Tibial nerve (tissue), 3 donors: ENCODE results near the gene PLEKHG4B.

Experiments used
- POLR2A ChIP-seq, 2 donors: fragments of 450-650 bp; IDR thresholded peaks; one replicate each; pipeline ENCODE4 v1.6.1; 2017; ENCODE audit warnings: antibody characterized with exemption in 2 of 2, mild to moderate bottlenecking in 2 of 2, moderate library complexity in 2 of 2
- TF ChIP-seq, protein P1 (sequence below), 5 experiments: fragments of 200-600 bp in 3 of 5; fragments of 450-650 bp in 2 of 5; sonication (generic) in 3 of 5; IDR thresholded peaks; one replicate each; pipeline ENCODE4 v1.5.1; 2016 to 2019; ENCODE audit warnings: antibody characterized with exemption in 5 of 5, mild to moderate bottlenecking in 3 of 5, moderate library complexity in 2 of 5

GRCh38 chr5:129820-130219, 37.9 kb downstream of the PLEKHG4B start:
- no peak for TF ChIP-seq POLR2A (IDR thresholded peaks at IDR 0.05)
- TF ChIP-seq, protein P1, sequence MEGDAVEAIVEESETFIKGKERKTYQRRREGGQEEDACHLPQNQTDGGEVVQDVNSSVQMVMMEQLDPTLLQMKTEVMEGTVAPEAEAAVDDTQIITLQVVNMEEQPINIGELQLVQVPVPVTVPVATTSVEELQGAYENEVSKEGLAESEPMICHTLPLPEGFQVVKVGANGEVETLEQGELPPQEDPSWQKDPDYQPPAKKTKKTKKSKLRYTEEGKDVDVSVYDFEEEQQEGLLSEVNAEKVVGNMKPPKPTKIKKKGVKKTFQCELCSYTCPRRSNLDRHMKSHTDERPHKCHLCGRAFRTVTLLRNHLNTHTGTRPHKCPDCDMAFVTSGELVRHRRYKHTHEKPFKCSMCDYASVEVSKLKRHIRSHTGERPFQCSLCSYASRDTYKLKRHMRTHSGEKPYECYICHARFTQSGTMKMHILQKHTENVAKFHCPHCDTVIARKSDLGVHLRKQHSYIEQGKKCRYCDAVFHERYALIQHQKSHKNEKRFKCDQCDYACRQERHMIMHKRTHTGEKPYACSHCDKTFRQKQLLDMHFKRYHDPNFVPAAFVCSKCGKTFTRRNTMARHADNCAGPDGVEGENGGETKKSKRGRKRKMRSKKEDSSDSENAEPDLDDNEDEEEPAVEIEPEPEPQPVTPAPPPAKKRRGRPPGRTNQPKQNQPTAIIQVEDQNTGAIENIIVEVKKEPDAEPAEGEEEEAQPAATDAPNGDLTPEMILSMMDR (IDR thresholded peaks at IDR 0.05): no peak
